ENCODE results near the gene ACAP3.

DNA sequence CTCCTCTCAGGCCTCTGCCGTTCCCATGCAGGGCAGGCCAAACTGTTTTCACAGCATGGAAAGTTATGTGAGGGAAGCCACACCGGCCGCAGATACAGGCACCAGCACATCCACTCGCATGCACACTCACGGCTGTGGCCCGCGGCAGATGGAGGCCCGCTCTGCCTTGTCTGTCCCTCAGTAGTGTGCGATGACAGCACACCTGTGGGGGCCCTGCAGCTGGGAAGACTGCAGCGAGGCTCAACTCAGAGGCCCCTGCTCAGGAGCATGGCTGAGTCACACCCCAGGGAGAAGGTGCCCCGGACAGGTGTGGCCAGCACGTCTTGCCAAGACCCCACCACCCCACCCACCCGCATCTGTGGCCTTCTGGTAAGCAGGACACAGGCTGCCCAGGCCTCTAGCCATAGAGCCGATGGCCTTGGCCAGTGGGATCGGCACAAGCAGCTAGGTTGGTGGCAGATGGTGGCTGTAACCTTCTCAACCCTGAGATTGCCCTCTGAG is 32.7 kb downstream of the ACAP3 start:
- TF ChIP-seq, protein P1, sequence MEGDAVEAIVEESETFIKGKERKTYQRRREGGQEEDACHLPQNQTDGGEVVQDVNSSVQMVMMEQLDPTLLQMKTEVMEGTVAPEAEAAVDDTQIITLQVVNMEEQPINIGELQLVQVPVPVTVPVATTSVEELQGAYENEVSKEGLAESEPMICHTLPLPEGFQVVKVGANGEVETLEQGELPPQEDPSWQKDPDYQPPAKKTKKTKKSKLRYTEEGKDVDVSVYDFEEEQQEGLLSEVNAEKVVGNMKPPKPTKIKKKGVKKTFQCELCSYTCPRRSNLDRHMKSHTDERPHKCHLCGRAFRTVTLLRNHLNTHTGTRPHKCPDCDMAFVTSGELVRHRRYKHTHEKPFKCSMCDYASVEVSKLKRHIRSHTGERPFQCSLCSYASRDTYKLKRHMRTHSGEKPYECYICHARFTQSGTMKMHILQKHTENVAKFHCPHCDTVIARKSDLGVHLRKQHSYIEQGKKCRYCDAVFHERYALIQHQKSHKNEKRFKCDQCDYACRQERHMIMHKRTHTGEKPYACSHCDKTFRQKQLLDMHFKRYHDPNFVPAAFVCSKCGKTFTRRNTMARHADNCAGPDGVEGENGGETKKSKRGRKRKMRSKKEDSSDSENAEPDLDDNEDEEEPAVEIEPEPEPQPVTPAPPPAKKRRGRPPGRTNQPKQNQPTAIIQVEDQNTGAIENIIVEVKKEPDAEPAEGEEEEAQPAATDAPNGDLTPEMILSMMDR (IDR thresholded peaks at IDR 0.05; ENCODE audit: low read depth, low read length), result no peak
- TF ChIP-seq, protein P2, sequence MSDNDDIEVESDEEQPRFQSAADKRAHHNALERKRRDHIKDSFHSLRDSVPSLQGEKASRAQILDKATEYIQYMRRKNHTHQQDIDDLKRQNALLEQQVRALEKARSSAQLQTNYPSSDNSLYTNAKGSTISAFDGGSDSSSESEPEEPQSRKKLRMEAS (IDR thresholded peaks at IDR 0.05; ENCODE audit: low read depth, low read length), result no peak
- no peak for TF ChIP-seq POLR2A (IDR thresholded peaks at IDR 0.05; ENCODE audit: extremely low read depth, insufficient read length)
